Calu3 (cell line): ENCODE results near the gene CCDC171. TPM values are rescaled to one million over a fixed set of nuclear protein-coding genes. Genes with fewer than 3 reads are reported as not detected.

ENCODE experiments used
- Bru-seq: library from RNA; stranded (reverse); fragments of 400-500 nt; gene quantifications from one replicate; lab custom pipeline; 2021; lab: Mats Ljungman, UMichigan
- BruChase-seq, 2 experiments: library from RNA; stranded (reverse); fragments of 400-500 nt; gene quantifications; one replicate each; lab custom pipeline; 2021; lab: Mats Ljungman, UMichigan
- BruUV-seq: library from RNA; stranded (reverse); fragments of 400-500 nt; replicated peaks from 2 replicates; lab custom pipeline; 2021; lab: Mats Ljungman, UMichigan
- CTCF ChIA-PET: fragments of 300-600 bp; sonication (Branson Sonifier 250); formaldehyde crosslinking; loops from one replicate; lab custom pipeline; 2022; ENCODE audit warnings: antibody characterized with exemption; lab: Charles Lee
- DNase-seq: peaks from one replicate; pipeline ENCODE4 v3.0.0; 2022
- H3K27ac Mint-ChIP-seq: one replicate; pipeline ENCODE4 v1.8.0; 2022; ENCODE audit warnings: mixed read lengths; ENCODE audit not compliant: unreplicated experiment
- H3K27me3 Mint-ChIP-seq: one replicate; pipeline ENCODE4 v1.8.0; 2022; ENCODE audit warnings: mixed read lengths; ENCODE audit not compliant: unreplicated experiment
- H3K36me3 Mint-ChIP-seq: one replicate; pipeline ENCODE4 v1.8.0; 2022; ENCODE audit warnings: mild to moderate bottlenecking, moderate library complexity, mixed read lengths; ENCODE audit not compliant: insufficient read depth, unreplicated experiment
- H3K4me1 Mint-ChIP-seq: one replicate; pipeline ENCODE4 v1.8.0; 2022; ENCODE audit warnings: mild to moderate bottlenecking, low read depth, mixed read lengths; ENCODE audit not compliant: unreplicated experiment
- H3K4me3 Mint-ChIP-seq: one replicate; pipeline ENCODE4 v1.8.0; 2022; ENCODE audit warnings: mild to moderate bottlenecking, low read depth, moderate library complexity, mixed read lengths; ENCODE audit not compliant: unreplicated experiment
- H3K9me3 Mint-ChIP-seq: one replicate; pipeline ENCODE4 v1.8.0; 2022; ENCODE audit warnings: low read depth, mixed read lengths; ENCODE audit not compliant: unreplicated experiment
- CTCF ChIP-seq: fragments of 200-600 bp; IDR thresholded peaks from one replicate; pipeline ENCODE4 v1.8.0; 2022; ENCODE audit warnings: antibody characterized with exemption; ENCODE audit not compliant: unreplicated experiment
- intact Hi-C: fragments of 100-400 bp; cut with micrococcal nuclease; formaldehyde crosslinking; loops from one replicate; pipeline ENCODE4 v1.10.0; 2022; ENCODE audit not compliant: unreplicated experiment
- long read RNA-seq: library from polyadenylated mRNA; stranded (forward); transcript quantifications from one replicate; pipeline ENCODE4 v2.0.0, GENCODE V29; 2022
- total RNA-seq: library from RNA; stranded (reverse); gene quantifications from 2 replicates; pipeline ENCODE4 v1.2.3, GENCODE V29; 2022

CCDC171 gene
- 2.1 and 2.4 TPM in 2 replicates for total RNA-seq
- percentile 41 among the genes with signal in this experiment for Bru-seq, nascent RNA
- BruChase-seq, experiment 1, labeled RNA remaining after a 6-hour chase = percentile 31 among the genes with signal in this experiment
- percentile 34 among the genes with signal in this experiment for BruChase-seq, experiment 2, labeled RNA remaining after a 2-hour chase
- long read RNA-seq, partial matches to known transcripts = 0 of 3 reads
- long read RNA-seq, other reads (novel, unspliced or antisense) = 3 of 3 reads

GRCh38 chr9:15552636-15553527, at the start of gene CCDC171:
Gene CCDC171 (plus strand): TSS chr9:15553043. CDS start chr9:15564089, 11,046 bp downstream.
- intact Hi-C loops = no loop called here
- no peaks in the 10 kb centered on the region for H3K9me3 Mint-ChIP-seq
- BruUV-seq = no TSS peak
- no peak for TF ChIP-seq CTCF
- CTCF ChIA-PET = interaction anchor here (1.1 kb wide), 1 partner anchor 9 kb away, joined by 7 read pairs; no protein-coding TSS in a partner anchor
- H3K27me3 Mint-ChIP-seq = no peaks in the 10 kb centered on the region
- H3K4me3 Mint-ChIP-seq = peak within 1 kb of the TSS; percentile 94
- peaks cover 18% of the 10 kb centered on the region for H3K36me3 Mint-ChIP-seq
- H3K27ac Mint-ChIP-seq = peak within 1 kb of the TSS; percentile 69
- peak; percentile 86 for DNase-seq
- peaks cover 9% of the 10 kb centered on the region for H3K4me1 Mint-ChIP-seq

GRCh38 chr9:15505921-15506320, 46.9 kb upstream of the CCDC171 start:
- no peak for DNase-seq
- Mint-ChIP-seq H3K9me3 (no peaks in the 10 kb centered on the region), H3K27ac (no peak overlapping the region), H3K36me3 (peaks cover 19% of the 10 kb centered on the region), H3K27me3 (no peaks in the 10 kb centered on the region), H3K4me3 (no peak overlapping the region), H3K4me1 (peaks cover under 1% of the 10 kb centered on the region)
- no peak for TF ChIP-seq CTCF
- intact Hi-C loops = no loop called here
- CTCF ChIA-PET = no interaction called here
- no TSS peak for BruUV-seq

- peaks cover 15% of the 10 kb centered on the region for H3K4me1 Mint-ChIP-seq
Observed at GRCh38 chr9:15509931-15510788, 42.7 kb upstream of the CCDC171 start.

More at GRCh38 chr9:15509931-15510788, 42.7 kb upstream of the CCDC171 start:
- Mint-ChIP-seq H3K27me3 (no peaks in the 10 kb centered on the region), H3K4me3 (peak overlapping the region; percentile 72), H3K9me3 (no peaks in the 10 kb centered on the region), H3K27ac (peak overlapping the region; percentile 61), H3K36me3 (peaks cover 22% of the 10 kb centered on the region)
- DNase-seq = peak; percentile 17
- no peak for TF ChIP-seq CTCF
- no TSS peak for BruUV-seq
- intact Hi-C loops = no loop called here
- CTCF ChIA-PET = interaction anchor here (0.6 kb wide), 1 partner anchor 30 kb away, joined by 3 read pairs; no protein-coding TSS in a partner anchor
